Occipital lobe (tissue), 2 donors: Measurements from ENCODE around the gene UQCRC1. TPM values are rescaled to one million over a fixed set of nuclear protein-coding genes. Genes with fewer than 3 reads are reported as not detected.

ENCODE experiments used
- DNase-seq: peaks from one replicate; lab custom pipeline; 2025; lab: John Stamatoyannopoulos, UW
- total RNA-seq: library from RNA; depleted of rRNA; stranded (reverse); fragments of >200 nt; gene quantifications from one replicate; pipeline ENCODE4 v1.2.3, GENCODE V29; 2014

UQCRC1 gene
- total RNA-seq, 1 donor from 2014 or later = 124 TPM

GRCh38 chr3:48599077-48599501 lies 10.4 kb downstream of the UQCRC1 start:
- no peak for DNase-seq

DNA sequence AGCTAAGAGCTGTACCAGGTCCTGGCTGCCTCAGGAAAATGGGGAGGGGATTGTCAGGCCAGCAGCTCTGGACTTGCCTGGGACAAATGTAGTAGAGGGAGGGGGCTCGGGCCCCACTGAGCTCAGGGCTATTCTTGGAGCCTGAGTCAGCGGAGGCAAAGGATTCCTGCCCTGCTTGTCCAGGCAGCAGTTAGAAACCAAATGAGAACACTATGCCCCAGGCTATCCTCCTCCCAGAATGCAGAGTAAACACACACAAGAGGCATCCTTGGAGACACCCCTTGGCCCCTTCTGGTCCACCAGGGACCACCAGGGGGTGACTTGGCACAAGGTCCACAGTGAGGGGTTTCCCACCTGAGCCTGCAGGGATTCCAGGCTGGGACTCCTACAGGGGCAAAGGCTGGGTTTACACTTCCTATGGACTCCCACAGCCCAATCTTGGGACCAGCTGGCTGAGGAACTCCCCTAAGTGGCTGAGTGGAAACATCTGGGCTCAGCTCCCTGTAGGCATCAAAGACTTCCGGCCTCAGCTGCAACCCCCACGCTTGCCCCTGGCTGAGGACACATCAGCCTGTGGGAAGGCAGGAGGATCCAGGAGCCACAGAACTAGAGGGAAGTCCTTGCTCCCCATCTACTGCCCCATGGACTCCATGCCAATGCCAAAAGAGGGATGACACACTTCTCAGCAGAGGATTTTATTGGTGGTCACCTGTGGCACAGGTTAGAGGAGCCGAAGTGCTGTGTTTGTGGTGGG lies 10.9 kb downstream of the UQCRC1 start:
- DNase-seq = no peak

- DNase-seq = no peak
These were observed 12.0 kb downstream of the UQCRC1 start for GRCh38 chr3:48597408-48597800.

DNA sequence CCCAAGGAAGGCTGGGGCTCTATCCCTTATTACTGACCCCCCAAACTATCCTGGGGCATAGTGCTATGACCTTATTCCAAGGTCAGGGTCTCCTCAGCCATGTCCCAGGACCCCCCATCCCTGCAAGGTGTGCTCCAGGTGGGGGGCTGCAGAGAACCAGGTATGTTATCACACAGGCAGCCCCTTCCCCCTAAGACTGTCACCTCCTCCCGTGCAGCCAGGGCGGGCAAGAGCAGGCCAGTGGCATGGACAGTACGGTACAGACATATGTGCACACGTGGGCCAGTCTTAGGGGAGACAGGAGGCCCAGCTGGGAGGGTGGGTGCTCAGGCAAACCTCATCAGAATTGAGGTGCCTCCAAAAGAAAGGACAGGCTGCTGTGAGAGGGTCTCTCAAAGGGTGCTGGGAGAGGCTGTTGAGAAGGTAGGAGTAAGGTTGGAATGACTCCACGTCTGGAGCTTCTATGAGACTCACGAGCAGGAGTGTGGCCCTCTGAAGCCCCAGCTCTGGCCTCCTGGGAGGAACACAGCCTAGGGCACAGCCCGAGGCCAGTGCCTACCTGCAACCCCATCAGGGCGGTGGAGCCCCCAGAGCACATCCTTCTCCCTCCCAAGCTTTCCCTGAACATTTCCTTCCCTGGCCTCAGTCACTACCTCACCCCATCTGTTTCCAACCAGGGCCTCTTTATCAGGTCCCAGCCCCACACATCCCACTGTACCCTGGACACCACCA lies 12.6 kb downstream of the UQCRC1 start:
- no peak for DNase-seq

GRCh38 chr3:48596157-48596556 lies 13.3 kb downstream of the UQCRC1 start:
- DNase-seq = no peak

GRCh38 chr3:48595526-48596121 lies 13.8 kb downstream of the UQCRC1 start:
- no peak for DNase-seq

DNA sequence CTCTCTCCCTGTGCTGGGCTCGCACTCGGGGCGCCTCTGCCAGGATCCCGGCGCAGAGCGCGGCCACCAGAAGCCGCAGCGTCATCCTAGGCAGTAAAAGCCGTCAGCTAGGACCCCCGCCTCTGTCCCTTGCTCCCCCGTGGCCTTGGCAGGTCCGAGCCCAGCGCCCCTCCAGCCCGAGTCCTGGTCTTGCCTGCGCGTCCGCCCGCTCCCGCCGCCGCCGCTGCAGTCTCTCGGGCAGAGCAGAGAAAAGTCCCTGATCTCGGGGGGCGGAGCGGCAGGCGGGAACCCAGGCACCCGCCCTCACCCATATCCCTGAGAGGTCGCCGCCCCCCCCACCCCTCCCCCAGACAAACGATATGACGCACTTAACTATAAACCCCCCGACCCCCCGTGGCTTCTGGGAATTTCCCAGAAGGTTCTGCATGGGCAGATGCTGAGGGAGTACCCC lies 14.3 kb downstream of the UQCRC1 start, which contains the start of gene COL7A1:
Gene COL7A1 (minus strand): TSS at position 255 of the 451 bp plus-strand sequence. CDS start 170 bp downstream, at position 85.
- no peak for DNase-seq

- DNase-seq = no peak
These were observed 14.9 kb downstream of the UQCRC1 start for GRCh38 chr3:48594417-48595049.

DNA sequence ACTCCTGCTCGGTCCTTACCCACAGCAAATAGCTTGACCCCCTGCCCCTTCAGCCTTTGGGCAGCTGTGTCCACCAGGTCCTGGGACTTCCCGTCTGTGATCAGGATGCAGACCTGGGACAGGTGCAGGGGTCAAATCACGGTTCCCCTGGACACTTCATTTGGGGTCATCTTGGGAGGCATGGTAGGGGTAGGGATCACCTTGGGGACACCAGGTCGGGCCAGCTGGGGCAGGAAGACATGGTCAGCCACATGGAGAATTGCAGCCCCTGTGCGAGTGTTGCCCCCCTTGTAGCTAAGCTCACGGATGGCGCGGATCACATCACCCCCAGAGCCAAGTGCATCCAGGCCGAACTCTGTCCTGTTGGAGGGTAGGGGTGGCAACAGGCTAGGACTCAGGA lies 16.1 kb downstream of the UQCRC1 start:
- DNase-seq = no peak

DNA sequence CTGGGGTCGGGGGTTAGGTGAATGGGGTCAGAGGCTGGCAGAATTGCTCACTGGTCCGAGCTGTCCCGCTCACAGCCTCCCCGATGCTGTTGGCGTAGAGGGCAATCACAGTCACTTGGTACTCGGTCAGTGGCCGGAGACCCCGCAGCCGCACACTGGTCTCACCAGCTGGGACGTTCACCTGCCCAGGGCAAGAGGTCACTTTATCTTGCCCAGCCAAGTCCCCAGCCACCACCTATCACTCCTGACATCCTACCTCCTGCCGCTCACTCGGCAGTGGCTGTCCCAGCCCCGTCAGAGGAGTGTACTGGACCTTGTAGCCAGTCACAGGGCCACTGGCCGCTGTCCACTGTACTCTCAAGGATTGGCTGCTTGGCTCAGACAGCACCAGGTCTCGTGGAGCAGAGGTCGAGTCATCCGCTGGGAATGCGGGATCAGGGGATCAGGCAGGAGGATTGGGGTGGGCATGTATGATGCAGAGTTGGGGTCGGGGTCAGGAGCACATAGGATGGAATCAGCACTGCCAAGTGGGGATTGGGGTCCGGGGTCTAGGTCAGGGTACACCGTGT lies 16.8 kb downstream of the UQCRC1 start:
- DNase-seq = no peak

DNA sequence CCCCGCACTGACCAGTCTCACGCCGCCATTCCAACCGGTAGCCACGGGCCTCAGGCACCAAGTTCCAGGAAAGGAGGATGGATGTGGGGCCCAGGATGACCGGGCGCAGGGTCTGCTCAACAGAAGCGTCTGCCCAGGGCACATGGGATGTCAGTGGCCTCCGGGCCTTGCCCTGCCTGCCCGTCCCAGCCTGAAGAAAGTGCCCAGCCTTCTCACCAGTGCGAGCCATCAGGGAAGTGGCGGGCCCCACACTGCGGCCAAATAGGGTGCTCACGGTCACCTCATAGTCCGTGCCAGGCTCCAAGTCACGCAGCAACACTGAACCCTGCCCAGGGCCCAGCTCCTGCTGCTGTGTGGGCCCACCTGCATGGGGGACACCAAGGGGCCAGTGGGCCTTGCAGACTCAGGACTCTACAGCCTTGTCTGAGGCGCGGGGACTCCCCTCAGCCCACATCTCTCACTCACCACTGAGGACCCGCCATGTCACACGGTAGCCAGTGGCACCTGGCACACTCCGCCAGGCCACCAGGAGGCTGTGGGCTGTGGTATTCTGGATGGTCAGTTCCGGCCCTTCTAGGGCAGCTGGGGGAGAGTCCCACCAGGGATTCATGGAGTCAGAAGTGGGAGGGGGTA lies 17.4 kb downstream of the UQCRC1 start:
- no peak for DNase-seq

DNA sequence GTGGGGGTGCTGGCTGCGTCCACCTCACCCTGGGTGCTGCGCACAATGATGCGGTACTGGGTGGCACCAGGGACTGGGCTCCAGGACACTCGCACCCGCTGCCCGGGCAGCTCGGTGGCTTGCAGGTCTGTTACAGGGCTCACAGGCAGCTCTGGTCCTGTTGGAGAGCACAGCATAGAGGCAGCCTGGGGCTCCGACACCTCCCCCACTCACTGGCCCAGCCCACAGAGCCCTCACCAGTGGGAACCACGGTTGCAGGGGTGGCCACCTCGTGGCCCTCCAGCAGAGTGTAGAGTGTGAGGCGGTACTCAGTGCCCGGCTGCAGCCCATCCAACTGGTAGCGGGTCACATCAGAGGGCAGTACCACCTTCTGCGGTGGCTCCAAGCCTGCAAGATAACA lies 18.0 kb downstream of the UQCRC1 start:
- DNase-seq = no peak

DNA sequence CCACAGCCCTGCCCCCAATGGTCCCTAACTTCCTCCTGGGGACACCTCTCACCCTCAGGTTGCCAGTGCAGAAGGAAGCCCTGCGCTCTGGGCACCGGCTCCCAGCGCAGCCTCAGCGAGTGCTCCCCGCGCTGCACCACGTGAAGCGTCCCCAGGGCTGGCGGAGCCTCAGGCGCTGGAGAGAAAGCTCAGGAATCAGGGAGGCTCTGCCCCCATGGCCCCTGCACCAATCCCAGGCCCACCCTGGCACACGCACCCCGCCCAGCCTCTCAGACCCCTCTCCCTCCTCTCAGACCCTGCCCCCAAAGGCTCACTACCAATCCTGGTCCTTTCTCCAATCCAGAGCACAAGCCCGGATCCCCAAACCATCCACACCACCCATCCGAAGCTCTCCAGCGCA lies 21.2 kb downstream of the UQCRC1 start:
- DNase-seq = no peak

- DNase-seq = no peak
These were observed 21.8 kb downstream of the UQCRC1 start for GRCh38 chr3:48587686-48588085.

GRCh38 chr3:48585411-48585810 lies 24.0 kb downstream of the UQCRC1 start:
- no peak for DNase-seq

- no peak for DNase-seq
These were observed 24.6 kb downstream of the UQCRC1 start for GRCh38 chr3:48584836-48585235.

- no peak for DNase-seq
These were observed 27.6 kb downstream of the UQCRC1 start for GRCh38 chr3:48581621-48582481.

- no peak for DNase-seq
These were observed 32.8 kb downstream of the UQCRC1 start for GRCh38 chr3:48576647-48577046.

DNA sequence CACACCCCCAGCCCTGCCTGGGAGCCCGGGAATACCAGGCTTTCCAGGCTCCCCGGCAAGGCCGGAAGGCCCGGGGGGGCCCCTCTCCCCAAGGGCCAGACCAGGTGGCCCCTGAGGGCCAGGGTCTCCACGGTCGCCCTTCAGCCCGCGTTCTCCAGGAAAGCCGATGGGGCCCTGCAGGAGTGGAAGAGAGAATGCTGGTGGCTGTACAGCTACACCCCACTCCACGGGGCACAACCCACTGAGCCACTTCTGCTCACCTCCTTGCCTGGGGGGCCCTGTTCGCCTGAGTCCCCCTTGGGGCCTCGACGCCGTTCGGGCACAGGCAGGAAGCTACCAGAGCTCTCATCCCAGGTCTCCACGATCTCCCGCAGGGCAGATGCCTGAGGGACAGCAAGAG lies 34.1 kb downstream of the UQCRC1 start:
- no peak for DNase-seq

- no peak for DNase-seq
These were observed 35.4 kb downstream of the UQCRC1 start for GRCh38 chr3:48573973-48574585.
